Ishikawa (cell line): ENCODE data around the gene HOXD13.

Source experiments
- CEBPB ChIP-seq: IDR thresholded peaks from 2 replicates; pipeline ENCODE4 v1.6.1; 2012
- CREB1 ChIP-seq: IDR thresholded peaks from 2 replicates; pipeline ENCODE4 v1.6.1; 2012; ENCODE audit warnings: low read depth
- EGR1 ChIP-seq: IDR thresholded peaks from 2 replicates; pipeline ENCODE4 v1.6.1; 2012
- EP300 ChIP-seq: IDR thresholded peaks from 2 replicates; pipeline ENCODE4 v1.6.1; 2012; ENCODE audit warnings: borderline replicate concordance
- FOXM1 ChIP-seq: IDR thresholded peaks from 2 replicates; pipeline ENCODE4 v1.6.1; 2012; ENCODE audit warnings: low read depth, borderline replicate concordance
- NFIC ChIP-seq: IDR thresholded peaks from 2 replicates; pipeline ENCODE4 v1.6.1; 2012
- RAD21 ChIP-seq: IDR thresholded peaks from 2 replicates; pipeline ENCODE4 v1.6.1; 2012; ENCODE audit warnings: low read depth
- TAF1 ChIP-seq: IDR thresholded peaks from 2 replicates; pipeline ENCODE4 v1.6.1; 2012; ENCODE audit warnings: low read depth, mild to moderate bottlenecking
- TCF12 ChIP-seq: IDR thresholded peaks from 2 replicates; pipeline ENCODE4 v1.6.1; 2012; ENCODE audit warnings: low read depth
- TEAD4 ChIP-seq: IDR thresholded peaks from 2 replicates; pipeline ENCODE4 v1.6.1; 2012
- YY1 ChIP-seq: IDR thresholded peaks from 2 replicates; pipeline ENCODE4 v1.6.1; 2012; ENCODE audit warnings: low read depth
- ZBTB7A ChIP-seq: IDR thresholded peaks from 2 replicates; pipeline ENCODE4 v1.6.1; 2012; ENCODE audit warnings: low read depth
- TF ChIP-seq, protein P1 (sequence below): IDR thresholded peaks from 2 replicates; pipeline ENCODE4 v1.6.1; 2012
- TF ChIP-seq, protein P2 (sequence below): IDR thresholded peaks from 2 replicates; pipeline ENCODE4 v1.6.1; 2012; ENCODE audit warnings: low read depth, mild to moderate bottlenecking
- TF ChIP-seq, protein P3 (sequence below): IDR thresholded peaks from 2 replicates; pipeline ENCODE4 v1.6.1; 2012

The HOXD13 gene

DNA sequence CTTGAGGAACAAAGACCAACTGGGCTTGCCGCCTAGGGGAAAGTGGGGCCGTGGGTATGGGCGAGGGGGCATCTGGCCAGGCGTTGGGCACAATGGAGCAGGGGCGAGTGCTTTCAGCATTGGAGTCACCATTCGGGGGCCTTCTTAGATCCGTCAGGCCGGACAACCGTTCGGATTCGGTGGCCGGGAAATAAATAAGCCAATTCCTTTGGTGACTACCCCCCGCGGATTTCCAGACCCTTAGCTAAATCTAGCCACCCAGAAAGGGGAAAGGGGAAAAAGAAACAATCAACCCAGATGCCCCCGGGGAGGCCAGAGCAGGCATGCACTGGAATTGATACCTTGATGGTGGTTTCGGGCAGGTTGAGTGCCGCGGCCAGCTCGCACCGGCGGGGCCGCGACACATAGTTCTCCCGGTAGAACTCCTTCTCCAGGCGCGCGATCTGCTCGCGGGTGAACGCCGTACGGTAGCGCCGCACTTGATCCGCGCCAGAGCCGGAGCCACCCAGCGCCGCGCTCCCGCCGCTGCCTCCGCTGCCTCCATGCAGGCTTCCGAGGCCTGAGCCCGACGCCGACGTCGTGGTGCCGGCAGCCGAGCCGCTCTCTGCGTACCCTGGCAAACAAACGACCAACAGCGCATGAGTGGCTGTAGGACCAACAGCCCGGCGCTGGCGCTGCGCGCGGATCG, 10.5 kb upstream of the HOXD13 start:
- TF ChIP-seq, protein P1, sequence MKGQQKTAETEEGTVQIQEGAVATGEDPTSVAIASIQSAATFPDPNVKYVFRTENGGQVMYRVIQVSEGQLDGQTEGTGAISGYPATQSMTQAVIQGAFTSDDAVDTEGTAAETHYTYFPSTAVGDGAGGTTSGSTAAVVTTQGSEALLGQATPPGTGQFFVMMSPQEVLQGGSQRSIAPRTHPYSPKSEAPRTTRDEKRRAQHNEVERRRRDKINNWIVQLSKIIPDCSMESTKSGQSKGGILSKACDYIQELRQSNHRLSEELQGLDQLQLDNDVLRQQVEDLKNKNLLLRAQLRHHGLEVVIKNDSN = no peak
- TF ChIP-seq CEBPB (no peak), NFIC (no peak), ZBTB7A (no peak), YY1 (no peak), RAD21 (no peak), EP300 (no peak), CREB1 (no peak), TEAD4 (no peak)

DNA sequence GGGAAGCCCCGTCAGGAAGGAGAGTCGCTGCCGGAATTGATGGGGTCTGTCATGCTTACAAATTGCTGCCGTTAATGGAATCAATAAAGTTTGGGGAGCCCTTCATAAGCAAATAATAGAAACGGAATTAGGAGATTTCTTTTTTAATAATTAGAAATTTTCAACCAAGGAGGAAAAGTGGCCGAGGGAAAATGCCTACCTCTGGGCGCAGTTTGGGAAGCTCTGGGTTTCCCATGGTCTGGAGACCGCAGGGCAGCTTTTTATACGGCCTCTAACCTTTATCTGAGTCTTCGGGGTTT, 10.0 kb upstream of the HOXD13 start:
- TF ChIP-seq RAD21 (no peak), TEAD4 (no peak), ZBTB7A (no peak), FOXM1 (no peak), EP300 (no peak), NFIC (no peak), CREB1 (no peak)
- TF ChIP-seq, protein P2, sequence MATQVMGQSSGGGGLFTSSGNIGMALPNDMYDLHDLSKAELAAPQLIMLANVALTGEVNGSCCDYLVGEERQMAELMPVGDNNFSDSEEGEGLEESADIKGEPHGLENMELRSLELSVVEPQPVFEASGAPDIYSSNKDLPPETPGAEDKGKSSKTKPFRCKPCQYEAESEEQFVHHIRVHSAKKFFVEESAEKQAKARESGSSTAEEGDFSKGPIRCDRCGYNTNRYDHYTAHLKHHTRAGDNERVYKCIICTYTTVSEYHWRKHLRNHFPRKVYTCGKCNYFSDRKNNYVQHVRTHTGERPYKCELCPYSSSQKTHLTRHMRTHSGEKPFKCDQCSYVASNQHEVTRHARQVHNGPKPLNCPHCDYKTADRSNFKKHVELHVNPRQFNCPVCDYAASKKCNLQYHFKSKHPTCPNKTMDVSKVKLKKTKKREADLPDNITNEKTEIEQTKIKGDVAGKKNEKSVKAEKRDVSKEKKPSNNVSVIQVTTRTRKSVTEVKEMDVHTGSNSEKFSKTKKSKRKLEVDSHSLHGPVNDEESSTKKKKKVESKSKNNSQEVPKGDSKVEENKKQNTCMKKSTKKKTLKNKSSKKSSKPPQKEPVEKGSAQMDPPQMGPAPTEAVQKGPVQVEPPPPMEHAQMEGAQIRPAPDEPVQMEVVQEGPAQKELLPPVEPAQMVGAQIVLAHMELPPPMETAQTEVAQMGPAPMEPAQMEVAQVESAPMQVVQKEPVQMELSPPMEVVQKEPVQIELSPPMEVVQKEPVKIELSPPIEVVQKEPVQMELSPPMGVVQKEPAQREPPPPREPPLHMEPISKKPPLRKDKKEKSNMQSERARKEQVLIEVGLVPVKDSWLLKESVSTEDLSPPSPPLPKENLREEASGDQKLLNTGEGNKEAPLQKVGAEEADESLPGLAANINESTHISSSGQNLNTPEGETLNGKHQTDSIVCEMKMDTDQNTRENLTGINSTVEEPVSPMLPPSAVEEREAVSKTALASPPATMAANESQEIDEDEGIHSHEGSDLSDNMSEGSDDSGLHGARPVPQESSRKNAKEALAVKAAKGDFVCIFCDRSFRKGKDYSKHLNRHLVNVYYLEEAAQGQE = no peak
- TF ChIP-seq, protein P3, sequence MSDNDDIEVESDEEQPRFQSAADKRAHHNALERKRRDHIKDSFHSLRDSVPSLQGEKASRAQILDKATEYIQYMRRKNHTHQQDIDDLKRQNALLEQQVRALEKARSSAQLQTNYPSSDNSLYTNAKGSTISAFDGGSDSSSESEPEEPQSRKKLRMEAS = no peak

DNA sequence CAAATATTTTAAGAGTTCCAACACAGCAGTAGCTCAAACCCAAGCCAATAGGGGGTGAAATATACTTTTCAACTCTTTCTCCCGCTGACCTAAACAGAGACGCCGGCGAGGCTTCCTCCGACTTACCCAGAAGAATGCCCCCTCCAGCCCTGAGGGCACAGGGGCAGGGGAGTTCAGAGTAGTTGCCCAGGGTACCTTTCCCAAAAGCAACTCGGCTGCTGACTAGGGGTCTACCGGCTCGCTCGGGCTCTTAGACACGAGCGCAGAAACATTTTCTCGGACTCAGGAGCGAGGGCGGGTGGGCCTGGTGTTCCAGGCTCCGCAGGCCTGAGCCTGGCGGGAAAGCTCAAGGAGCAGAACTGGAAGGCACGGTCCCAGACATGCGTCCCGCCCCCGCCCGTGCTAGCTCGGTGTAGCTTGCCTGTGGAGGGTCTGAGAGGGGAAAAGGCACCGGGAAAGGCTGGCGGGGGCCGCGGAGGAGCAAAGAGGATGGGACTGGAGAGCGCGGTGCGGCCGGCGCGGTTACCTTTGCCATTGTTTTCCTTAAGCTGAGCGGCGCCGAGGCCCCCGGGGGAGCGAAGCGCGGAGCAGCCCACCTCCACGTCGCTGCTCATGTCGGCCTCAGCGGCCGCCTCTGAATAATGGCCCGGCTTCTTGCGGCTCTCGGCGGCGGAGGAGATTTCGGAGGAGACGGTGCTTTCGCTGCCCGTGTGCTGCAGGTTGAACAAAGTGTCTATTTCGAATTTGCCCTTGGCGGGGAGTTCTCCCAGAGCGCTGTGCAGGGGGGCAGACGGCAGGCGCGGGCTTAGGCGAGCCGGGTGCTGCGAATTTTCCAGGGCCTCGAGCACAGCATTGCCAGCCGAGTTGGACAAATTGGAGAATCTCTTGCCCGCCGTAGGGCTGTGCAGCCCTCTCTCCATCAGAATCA, 9.4 kb upstream of the HOXD13 start:
- TF ChIP-seq, protein P3 = no peak
- TF ChIP-seq TAF1 (no peak), FOXM1 (no peak), EGR1 (no peak), EP300 (no peak), RAD21 (no peak), TEAD4 (no peak), TCF12 (no peak), CEBPB (no peak), CREB1 (no peak), ZBTB7A (no peak), NFIC (no peak), YY1 (no peak)
- TF ChIP-seq, protein P2 = no peak
- TF ChIP-seq, protein P1 = no peak

DNA sequence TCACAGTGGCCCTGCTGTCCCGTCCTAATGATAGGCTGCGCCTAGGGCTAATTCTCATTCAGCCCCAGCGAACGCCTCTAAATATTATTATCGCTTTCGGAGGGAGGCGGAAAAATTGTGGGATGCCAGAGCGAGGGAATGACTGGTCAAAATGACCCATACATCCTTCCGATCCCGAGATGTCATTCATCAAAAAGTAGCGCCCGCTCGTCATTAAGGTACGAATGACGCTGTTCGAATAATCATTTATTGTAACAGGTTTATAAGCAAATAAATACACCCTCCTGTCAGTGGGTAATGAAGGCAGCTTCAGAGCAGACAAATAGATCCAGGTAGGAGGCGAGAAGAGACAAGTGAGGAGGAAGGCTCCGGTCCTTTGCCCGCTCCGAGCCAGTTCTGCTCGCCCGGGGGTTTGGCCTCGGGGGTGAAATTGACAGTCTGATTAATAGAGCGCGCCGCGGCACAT, 8.7 kb upstream of the HOXD13 start, which contains the start of gene EVX2:
TSS of gene EVX2 (minus strand) at position 167 of the 466 bp plus-strand sequence. CDS start 186 bp downstream, outside the sequence.
- TF ChIP-seq RAD21 = no peak
- no peak for TF ChIP-seq EP300
- no peak for TF ChIP-seq FOXM1
- no peak for TF ChIP-seq YY1
- TF ChIP-seq, protein P2 = no peak
- TF ChIP-seq, protein P1 = no peak
- TF ChIP-seq TAF1 = no peak
- TF ChIP-seq NFIC = no peak
- TF ChIP-seq CREB1 = no peak
- no peak for TF ChIP-seq EGR1
- TF ChIP-seq TEAD4 = no peak
- TF ChIP-seq TCF12 = no peak
- no peak for TF ChIP-seq CEBPB
- no peak for TF ChIP-seq ZBTB7A
- TF ChIP-seq, protein P3 = no peak
